ENCODE data around the gene ODAD4.

Gene ODAD4

GRCh38 chr17:41941168-41941567 lies 10.8 kb downstream of the ODAD4 start:
- no peak for DNase-seq (ENCODE audit: low spot score)

- DNase-seq (ENCODE audit: low spot score) = no peak
Observed at GRCh38 chr17:41942626-41943373, 12.4 kb downstream of the ODAD4 start.

- DNase-seq (ENCODE audit: low spot score) = no peak
Observed at GRCh38 chr17:41943492-41943891, 13.1 kb downstream of the ODAD4 start.

- DNase-seq (ENCODE audit: low spot score) = no peak
Observed at GRCh38 chr17:41944943-41945342, 14.5 kb downstream of the ODAD4 start.

- no peak for DNase-seq (ENCODE audit: low spot score)
Observed at GRCh38 chr17:41948762-41949460, 18.5 kb downstream of the ODAD4 start.

- DNase-seq (ENCODE audit: low spot score) = no peak
Observed at GRCh38 chr17:41956522-41956921, 26.1 kb downstream of the ODAD4 start.

GRCh38 chr17:41957031-41957868 lies 26.8 kb downstream of the ODAD4 start:
- peak; percentile 20 for DNase-seq (ENCODE audit: low spot score)

GRCh38 chr17:41957869-41958439 lies 27.5 kb downstream of the ODAD4 start:
- no peak for DNase-seq (ENCODE audit: low spot score)

- no peak for DNase-seq (ENCODE audit: low spot score)
Observed at GRCh38 chr17:41959030-41959335, 28.6 kb downstream of the ODAD4 start.

GRCh38 chr17:41959336-41960095 lies 29.1 kb downstream of the ODAD4 start:
- DNase-seq (ENCODE audit: low spot score) = peak; percentile 16

- no peak for DNase-seq (ENCODE audit: low spot score)
Observed at GRCh38 chr17:41962111-41962510, 31.7 kb downstream of the ODAD4 start.

- DNase-seq (ENCODE audit: low spot score) = peak; percentile 44
Observed at GRCh38 chr17:41962768-41963434, 32.5 kb downstream of the ODAD4 start.

- DNase-seq (ENCODE audit: low spot score) = peak; percentile 39
Observed at GRCh38 chr17:41965694-41966462, 35.5 kb downstream of the ODAD4 start.

GRCh38 chr17:41966463-41967140 lies 36.2 kb downstream of the ODAD4 start, which contains the start of gene CNP:
CNP (plus strand) TSS chr17:41966795; CDS start chr17:41966885, 90 bp downstream.
- DNase-seq (ENCODE audit: low spot score) = peak; percentile 85

GRCh38 chr17:41967141-41967920 lies 36.9 kb downstream of the ODAD4 start:
- DNase-seq (ENCODE audit: low spot score) = no peak

- no peak for DNase-seq (ENCODE audit: low spot score)
Observed at GRCh38 chr17:41967921-41968578, 37.6 kb downstream of the ODAD4 start.

GRCh38 chr17:41968676-41969075 lies 38.3 kb downstream of the ODAD4 start:
- DNase-seq (ENCODE audit: low spot score) = no peak

- DNase-seq (ENCODE audit: low spot score) = no peak
Observed at GRCh38 chr17:41970901-41971331, 40.5 kb downstream of the ODAD4 start.

Measured in kidney capillary endothelial cell (primary cell).